HepG2 (cell line): Measurements from ENCODE around the gene KRT81. TPM values are rescaled to one million over a fixed set of nuclear protein-coding genes. Genes with fewer than 3 reads are reported as not detected.

Source experiments
- ATAC-seq: fragments of 200-7000 bp; cut with Tn5 transposase; 3 replicates; pipeline ENCODE4 v1.9.1; 2020; ENCODE audit warnings: mild to moderate bottlenecking, moderate library complexity
- BruUV-seq: library from RNA; stranded (reverse); fragments of 400-500 nt; replicated peaks from 2 replicates; lab custom pipeline; 2021; lab: Mats Ljungman, UMichigan
- CTCF ChIA-PET: fragments of 300-600 bp; formaldehyde crosslinking; extraction: SDS; loops from one replicate; lab custom pipeline; 2021; ENCODE audit warnings: low total read pairs, inconsistent platforms, low intra/inter-chr PET ratio; lab: Yijun Ruan, JAX
- POLR2A ChIA-PET: fragments of 350-600 bp; sonication (Branson Sonifier 250); formaldehyde crosslinking; loops from one replicate; lab custom pipeline; 2020; ENCODE audit warnings: antibody characterized with exemption, inconsistent platforms; lab: Yijun Ruan, JAX
- DNase-seq: peaks from one replicate; pipeline ENCODE4 v3.0.0-alpha.2; 2015; ENCODE audit warnings: low spot score
- FAIRE-seq: peaks from 3 replicates; lab custom pipeline; 2011; peaks lifted over from hg19 to GRCh38; lab: Jason Lieb, UNC
- H2AFZ ChIP-seq: one replicate; pipeline ENCODE4 v1.6.1; 2011; ENCODE audit warnings: low read length, inconsistent platforms
- H3K27ac ChIP-seq: fragments of 300-600 bp; 3 replicates; pipeline ENCODE4 v1.8.0; 2011; ENCODE audit warnings: mixed run types, mild to moderate bottlenecking, mixed read lengths, low read length, inconsistent platforms; ENCODE audit not compliant: insufficient read depth; ENCODE audit errors: extremely low read length
- H3K27me3 ChIP-seq, 2 experiments: fragments of 200-600 bp in 1 of 2; 2 replicates in 1 of 2; 3 replicates in 1 of 2; pipeline versions ENCODE4 v1.6.0 to v1.8.0; 2011; ENCODE audit warnings: low read length in 2 of 2, mild to moderate bottlenecking in 2 of 2, moderate library complexity in 2 of 2, inconsistent platforms in 1 of 2; ENCODE audit not compliant: insufficient read depth in 2 of 2, control insufficient read depth in 1 of 2
- H3K36me3 ChIP-seq, 2 experiments: fragments of 200-600 bp in 1 of 2; replicated peaks in 1 of 2; 2 replicates in 1 of 2; 3 replicates in 1 of 2; pipeline versions ENCODE4 v1.5.1 to v1.8.0; 2011; ENCODE audit warnings: low read length in 2 of 2, inconsistent platforms in 1 of 2; ENCODE audit not compliant: insufficient read depth in 2 of 2, control insufficient read depth in 1 of 2
- H3K4me1 ChIP-seq: 2 replicates; pipeline ENCODE4 v1.5.1; 2012; ENCODE audit warnings: low read length, inconsistent platforms; ENCODE audit not compliant: insufficient read depth
- H3K4me2 ChIP-seq: 2 replicates; pipeline ENCODE4 v1.6.0; 2011; ENCODE audit warnings: low read depth, low read length, inconsistent platforms
- H3K4me3 ChIP-seq, 3 experiments: fragments of 200-600 bp in 1 of 3; sonication (generic), shearing (Covaris generic) in 1 of 3; replicated peaks in 1 of 3; 2 replicates each; pipeline ENCODE4 v1.5.1; 2011 to 2016; ENCODE audit warnings: low read length in 3 of 3, inconsistent platforms in 2 of 3, low read depth in 2 of 3, mild to moderate bottlenecking in 2 of 3, control low read depth in 1 of 3, mixed read lengths in 1 of 3; ENCODE audit not compliant: insufficient read depth in 1 of 3
- H3K79me2 ChIP-seq: one replicate; pipeline ENCODE4 v1.6.1; 2011; ENCODE audit warnings: low read length, inconsistent platforms; ENCODE audit not compliant: insufficient read depth
- H3K9ac ChIP-seq: 2 replicates; pipeline ENCODE4 v1.6.0; 2011; ENCODE audit warnings: mild to moderate bottlenecking, low read depth, low read length, inconsistent platforms; ENCODE audit not compliant: insufficient read depth
- H3K9me3 ChIP-seq: 2 replicates; pipeline ENCODE4 v1.5.1; 2012; ENCODE audit warnings: mild to moderate bottlenecking, low read length
- H4K20me1 ChIP-seq: 2 replicates; pipeline ENCODE4 v1.6.0; 2011; ENCODE audit warnings: inconsistent platforms, mild to moderate bottlenecking, low read length, moderate library complexity; ENCODE audit not compliant: insufficient read depth
- ADNP ChIP-seq: sonication (generic); formaldehyde crosslinking; IDR thresholded peaks from 2 replicates; pipeline ENCODE4 v1.4.0; 2020; ENCODE audit warnings: missing genetic modification reagents
- ETV6 ChIP-seq: sonication (generic); formaldehyde crosslinking; conservative IDR thresholded peaks from 2 replicates; pipeline ENCODE4 v1.4.0; 2020; ENCODE audit warnings: missing genetic modification reagents
- IRF2 ChIP-seq: IDR thresholded peaks from 2 replicates; pipeline ENCODE4 v1.6.1; 2018; ENCODE audit warnings: missing genetic modification reagents, missing compliant biosample characterization
- MAF1 ChIP-seq: sonication (generic); formaldehyde crosslinking; IDR thresholded peaks from 2 replicates; pipeline ENCODE4 v1.5.0; 2020; ENCODE audit warnings: missing genetic modification reagents, borderline replicate concordance
- MYC ChIP-seq: sonication (generic); formaldehyde crosslinking; IDR thresholded peaks from 2 replicates; pipeline ENCODE4 v1.9.0; 2021; ENCODE audit warnings: missing genetic modification reagents, borderline replicate concordance
- NCOA2 ChIP-seq: sonication (generic); formaldehyde crosslinking; IDR thresholded peaks from 2 replicates; pipeline ENCODE4 v1.8.0; 2022; ENCODE audit warnings: inconsistent platforms
- RBAK ChIP-seq: sonication (generic); formaldehyde crosslinking; IDR thresholded peaks from 2 replicates; pipeline ENCODE4 v1.5.1; 2020; ENCODE audit warnings: mild to moderate bottlenecking, missing genetic modification reagents
- ZMYM2 ChIP-seq: sonication (generic); formaldehyde crosslinking; IDR thresholded peaks from 2 replicates; pipeline ENCODE4 v1.8.0; 2022; ENCODE audit warnings: mild to moderate bottlenecking, missing genetic modification reagents
- ZNF451 ChIP-seq: sonication (generic); formaldehyde crosslinking; IDR thresholded peaks from 2 replicates; pipeline ENCODE4 v1.5.0; 2020; ENCODE audit warnings: mild to moderate bottlenecking, missing genetic modification reagents
- ZNF780A ChIP-seq: sonication (generic); formaldehyde crosslinking; IDR thresholded peaks from 2 replicates; pipeline ENCODE4 v1.8.0; 2022; ENCODE audit warnings: mild to moderate bottlenecking, missing genetic modification reagents, moderate library complexity
- whole genome bisulfite sequencing: methylation state at CpG from one replicate; pipeline ENCODE4 v1.1.6; 2017; ENCODE audit warnings: low lambda C conversion rate; 5-methylcytosine and 5-hydroxymethylcytosine counted together
- in situ Hi-C: cut with HindIII; loops from 2 replicates; pipeline ENCODE4 v1.10.0; 2017; ENCODE audit warnings: low pct_unique_long_range_greater_than_20kb; ENCODE audit not compliant: extremely low pct_ligation_motif_present
- intact Hi-C: fragments of 100-400 bp; cut with micrococcal nuclease; formaldehyde crosslinking; loops from one replicate; pipeline ENCODE4 v1.10.0; 2022; ENCODE audit not compliant: unreplicated experiment
- polyA plus RNA-seq, 8 experiments: library from polyadenylated mRNA; depleted of rRNA in 3 of 8; stranded (reverse) in 7 of 8; unstranded in 1 of 8; fragments of >200 nt; fragmentation: Illumina TruSeq in 4 of 8; extraction: Trizol in 4 of 8; gene quantifications; 2 replicates each; pipeline versions ENCODE4 v1.2.1 to v1.2.3, GENCODE V29; 2011 to 2016; ENCODE audit warnings: low read depth in 4 of 8, missing spikeins in 1 of 8, mixed read lengths in 1 of 8; ENCODE audit not compliant: insufficient read depth in 1 of 8
- total RNA-seq, 5 experiments: library from RNA; depleted of rRNA; stranded (reverse); fragments of >200 nt; fragmentation: Illumina TruSeq; extraction: Trizol; gene quantifications; 2 replicates each; pipeline ENCODE4 v1.2.3, GENCODE V29; 2016; ENCODE audit warnings: low read depth in 1 of 5
- TF ChIP-seq, protein P1 (sequence below): sonication (generic); formaldehyde crosslinking; IDR thresholded peaks from one replicate; pipeline ENCODE4 v1.5.1; 2020; ENCODE audit warnings: mild to moderate bottlenecking, missing genetic modification reagents; ENCODE audit errors: not compliant biosample characterization
- TF ChIP-seq, protein P2 (sequence below): IDR thresholded peaks from 2 replicates; pipeline ENCODE4 v1.6.1; 2016; ENCODE audit warnings: low read depth, borderline replicate concordance
- TF ChIP-seq, protein P3 (sequence below): sonication (generic); formaldehyde crosslinking; IDR thresholded peaks from 2 replicates; pipeline ENCODE4 v1.4.0; 2020; ENCODE audit warnings: missing genetic modification reagents, borderline replicate concordance

Gene KRT81
- total and polyA plus RNA-seq, 2 of the 13 experiments (the other 11 are each of a cell fraction or from before 2014, with no cell fraction given) = not detected

DNA sequence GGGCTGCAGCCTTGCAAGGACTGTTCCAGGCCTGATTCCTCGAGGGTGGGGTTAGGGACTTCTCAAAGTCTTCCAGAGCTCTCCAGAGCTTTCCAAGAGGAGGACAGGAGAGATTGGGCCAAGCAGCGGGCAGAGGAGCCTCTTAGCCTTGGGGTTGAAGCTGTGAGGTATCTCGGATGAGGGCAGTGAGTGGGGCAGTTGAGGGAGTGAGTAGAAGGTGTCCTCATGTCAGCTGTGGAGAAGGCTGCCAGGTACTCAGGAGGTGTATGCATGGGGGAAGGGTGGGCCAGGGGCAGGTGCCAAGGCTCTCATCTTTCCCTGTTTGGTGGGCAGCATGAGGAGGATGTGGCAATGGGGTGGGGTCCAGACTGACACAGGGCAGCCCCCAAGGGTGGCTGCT, 22.1 kb upstream of the KRT81 start (continued):
- TF ChIP-seq, protein P1, sequence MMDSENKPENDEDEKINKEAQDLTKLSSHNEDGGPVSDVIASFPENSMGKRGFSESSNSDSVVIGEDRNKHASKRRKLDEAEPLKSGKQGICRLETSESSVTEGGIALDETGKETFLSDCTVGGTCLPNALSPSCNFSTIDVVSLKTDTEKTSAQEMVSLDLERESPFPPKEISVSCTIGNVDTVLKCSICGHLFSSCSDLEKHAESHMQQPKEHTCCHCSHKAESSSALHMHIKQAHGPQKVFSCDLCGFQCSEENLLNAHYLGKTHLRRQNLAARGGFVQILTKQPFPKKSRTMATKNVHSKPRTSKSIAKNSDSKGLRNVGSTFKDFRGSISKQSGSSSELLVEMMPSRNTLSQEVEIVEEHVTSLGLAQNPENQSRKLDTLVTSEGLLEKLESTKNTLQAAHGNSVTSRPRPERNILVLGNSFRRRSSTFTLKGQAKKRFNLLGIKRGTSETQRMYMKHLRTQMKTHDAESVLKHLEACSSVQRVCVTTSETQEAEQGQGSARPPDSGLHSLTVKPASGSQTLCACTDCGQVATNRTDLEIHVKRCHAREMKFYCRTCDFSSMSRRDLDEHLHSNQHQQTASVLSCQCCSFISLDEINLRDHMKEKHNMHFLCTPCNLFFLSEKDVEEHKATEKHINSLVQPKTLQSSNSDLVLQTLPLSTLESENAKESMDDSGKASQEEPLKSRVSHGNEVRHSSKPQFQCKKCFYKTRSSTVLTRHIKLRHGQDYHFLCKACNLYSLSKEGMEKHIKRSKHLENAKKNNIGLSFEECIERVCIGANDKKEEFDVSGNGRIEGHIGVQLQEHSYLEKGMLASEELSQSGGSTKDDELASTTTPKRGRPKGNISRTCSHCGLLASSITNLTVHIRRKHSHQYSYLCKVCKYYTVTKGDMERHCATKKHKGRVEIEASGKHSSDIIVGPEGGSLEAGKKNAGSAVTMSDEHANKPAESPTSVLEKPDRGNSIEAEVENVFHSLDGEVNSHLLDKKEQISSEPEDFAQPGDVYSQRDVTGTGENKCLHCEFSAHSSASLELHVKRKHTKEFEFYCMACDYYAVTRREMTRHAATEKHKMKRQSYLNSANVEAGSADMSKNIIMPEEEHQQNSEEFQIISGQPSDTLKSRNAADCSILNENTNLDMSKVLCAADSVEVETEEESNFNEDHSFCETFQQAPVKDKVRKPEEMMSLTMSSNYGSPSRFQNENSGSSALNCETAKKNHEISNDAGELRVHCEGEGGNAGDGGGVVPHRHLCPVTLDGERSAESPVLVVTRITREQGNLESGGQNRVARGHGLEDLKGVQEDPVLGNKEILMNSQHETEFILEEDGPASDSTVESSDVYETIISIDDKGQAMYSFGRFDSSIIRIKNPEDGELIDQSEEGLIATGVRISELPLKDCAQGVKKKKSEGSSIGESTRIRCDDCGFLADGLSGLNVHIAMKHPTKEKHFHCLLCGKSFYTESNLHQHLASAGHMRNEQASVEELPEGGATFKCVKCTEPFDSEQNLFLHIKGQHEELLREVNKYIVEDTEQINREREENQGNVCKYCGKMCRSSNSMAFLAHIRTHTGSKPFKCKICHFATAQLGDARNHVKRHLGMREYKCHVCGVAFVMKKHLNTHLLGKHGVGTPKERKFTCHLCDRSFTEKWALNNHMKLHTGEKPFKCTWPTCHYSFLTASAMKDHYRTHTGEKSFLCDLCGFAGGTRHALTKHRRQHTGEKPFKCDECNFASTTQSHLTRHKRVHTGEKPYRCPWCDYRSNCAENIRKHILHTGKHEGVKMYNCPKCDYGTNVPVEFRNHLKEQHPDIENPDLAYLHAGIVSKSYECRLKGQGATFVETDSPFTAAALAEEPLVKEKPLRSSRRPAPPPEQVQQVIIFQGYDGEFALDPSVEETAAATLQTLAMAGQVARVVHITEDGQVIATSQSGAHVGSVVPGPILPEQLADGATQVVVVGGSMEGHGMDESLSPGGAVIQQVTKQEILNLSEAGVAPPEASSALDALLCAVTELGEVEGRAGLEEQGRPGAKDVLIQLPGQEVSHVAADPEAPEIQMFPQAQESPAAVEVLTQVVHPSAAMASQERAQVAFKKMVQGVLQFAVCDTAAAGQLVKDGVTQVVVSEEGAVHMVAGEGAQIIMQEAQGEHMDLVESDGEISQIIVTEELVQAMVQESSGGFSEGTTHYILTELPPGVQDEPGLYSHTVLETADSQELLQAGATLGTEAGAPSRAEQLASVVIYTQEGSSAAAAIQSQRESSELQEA (CRISPR knock-in tag) = no peak
- TF ChIP-seq MYC = no peak

DNA sequence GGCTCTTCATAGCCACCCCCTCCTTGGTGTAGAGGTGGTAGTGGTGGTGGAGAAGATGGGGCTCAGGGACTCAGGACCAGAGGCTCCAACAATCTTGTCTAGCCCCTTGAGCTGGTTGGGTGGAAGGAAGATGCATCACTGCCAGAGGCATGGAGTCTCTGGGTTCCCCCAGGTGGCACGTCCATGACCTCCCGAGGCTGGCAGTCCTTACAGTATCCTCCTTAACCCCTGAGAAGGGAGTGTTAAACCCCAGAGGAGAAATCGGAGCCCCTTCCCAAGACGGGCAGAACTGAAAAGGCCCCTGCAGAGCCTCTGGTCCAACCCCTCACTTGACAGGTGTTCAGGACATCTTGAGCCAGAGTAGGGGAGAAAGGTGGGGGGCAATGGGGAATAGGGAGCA, 20.8 kb upstream of the KRT81 start:
- CTCF ChIA-PET = no interaction called here
- POLR2A ChIA-PET = no interaction called here
- no peaks in the 10 kb centered on the region for H3K36me3 ChIP-seq

More for the DNA sequence above, 20.8 kb upstream of the KRT81 start:
- Histone ChIP-seq H3K79me2 (no peaks in the 10 kb centered on the region), H3K4me1 (peaks cover 21% of the 10 kb centered on the region), H2AFZ (no peak overlapping the region), H3K27me3 (peaks cover 3 to 43% of the 10 kb centered on the region in 2 experiments; a peak in 3 of 5 replicates), H3K9me3 (no peaks in the 10 kb centered on the region), H3K9ac (no peak overlapping the region), H3K4me2 (no peak overlapping the region), H3K27ac (no peak overlapping the region), H3K4me3 (no peak overlapping the region), H4K20me1 (no peaks in the 10 kb centered on the region)
- intact Hi-C loops (no loop called here), in situ Hi-C loops (no loop called here)
- BruUV-seq = no TSS peak
- no peak for TF ChIP-seq IRF2 (CRISPR knock-in tag)
- TF ChIP-seq RBAK (CRISPR knock-in tag) = no peak
- TF ChIP-seq ZNF780A (CRISPR knock-in tag) = no peak
- no peak for TF ChIP-seq NCOA2 (CRISPR knock-in tag)
- no peak for TF ChIP-seq ZMYM2
- no peak for TF ChIP-seq ADNP (CRISPR knock-in tag)
- TF ChIP-seq, protein P2, sequence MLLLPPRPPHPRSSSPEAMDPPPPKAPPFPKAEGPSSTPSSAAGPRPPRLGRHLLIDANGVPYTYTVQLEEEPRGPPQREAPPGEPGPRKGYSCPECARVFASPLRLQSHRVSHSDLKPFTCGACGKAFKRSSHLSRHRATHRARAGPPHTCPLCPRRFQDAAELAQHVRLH (CRISPR knock-in tag) = no peak
- no peak for TF ChIP-seq ETV6 (CRISPR knock-in tag)
- no peak for TF ChIP-seq ZNF451 (CRISPR knock-in tag)
- TF ChIP-seq, protein P3, sequence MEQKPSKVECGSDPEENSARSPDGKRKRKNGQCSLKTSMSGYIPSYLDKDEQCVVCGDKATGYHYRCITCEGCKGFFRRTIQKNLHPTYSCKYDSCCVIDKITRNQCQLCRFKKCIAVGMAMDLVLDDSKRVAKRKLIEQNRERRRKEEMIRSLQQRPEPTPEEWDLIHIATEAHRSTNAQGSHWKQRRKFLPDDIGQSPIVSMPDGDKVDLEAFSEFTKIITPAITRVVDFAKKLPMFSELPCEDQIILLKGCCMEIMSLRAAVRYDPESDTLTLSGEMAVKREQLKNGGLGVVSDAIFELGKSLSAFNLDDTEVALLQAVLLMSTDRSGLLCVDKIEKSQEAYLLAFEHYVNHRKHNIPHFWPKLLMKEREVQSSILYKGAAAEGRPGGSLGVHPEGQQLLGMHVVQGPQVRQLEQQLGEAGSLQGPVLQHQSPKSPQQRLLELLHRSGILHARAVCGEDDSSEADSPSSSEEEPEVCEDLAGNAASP (CRISPR knock-in tag) = no peak
- TF ChIP-seq MAF1 = no peak
- no peak for FAIRE-seq
- 0% methylated on average over 1 of the region's 4 CpGs for WGBS
- DNase-seq = no peak
- ATAC-seq = no peak
